M059J (cell line): ENCODE results near the gene ROBO2. TPM values are rescaled to one million over a fixed set of nuclear protein-coding genes. Genes with fewer than 3 reads are reported as not detected.

Source experiments
- DNase-seq: peaks from one replicate; pipeline ENCODE4 v3.0.0-alpha.2; 2012; ENCODE audit warnings: low read depth
- total RNA-seq: library from RNA; depleted of rRNA; stranded (reverse); fragments of >200 nt; shearing (Covaris generic); gene quantifications from 2 replicates; pipeline ENCODE4 v1.2.3, GENCODE V29; 2014

ROBO2 gene
- total RNA-seq, 1 experiment from 2014 or later = not detected

DNA sequence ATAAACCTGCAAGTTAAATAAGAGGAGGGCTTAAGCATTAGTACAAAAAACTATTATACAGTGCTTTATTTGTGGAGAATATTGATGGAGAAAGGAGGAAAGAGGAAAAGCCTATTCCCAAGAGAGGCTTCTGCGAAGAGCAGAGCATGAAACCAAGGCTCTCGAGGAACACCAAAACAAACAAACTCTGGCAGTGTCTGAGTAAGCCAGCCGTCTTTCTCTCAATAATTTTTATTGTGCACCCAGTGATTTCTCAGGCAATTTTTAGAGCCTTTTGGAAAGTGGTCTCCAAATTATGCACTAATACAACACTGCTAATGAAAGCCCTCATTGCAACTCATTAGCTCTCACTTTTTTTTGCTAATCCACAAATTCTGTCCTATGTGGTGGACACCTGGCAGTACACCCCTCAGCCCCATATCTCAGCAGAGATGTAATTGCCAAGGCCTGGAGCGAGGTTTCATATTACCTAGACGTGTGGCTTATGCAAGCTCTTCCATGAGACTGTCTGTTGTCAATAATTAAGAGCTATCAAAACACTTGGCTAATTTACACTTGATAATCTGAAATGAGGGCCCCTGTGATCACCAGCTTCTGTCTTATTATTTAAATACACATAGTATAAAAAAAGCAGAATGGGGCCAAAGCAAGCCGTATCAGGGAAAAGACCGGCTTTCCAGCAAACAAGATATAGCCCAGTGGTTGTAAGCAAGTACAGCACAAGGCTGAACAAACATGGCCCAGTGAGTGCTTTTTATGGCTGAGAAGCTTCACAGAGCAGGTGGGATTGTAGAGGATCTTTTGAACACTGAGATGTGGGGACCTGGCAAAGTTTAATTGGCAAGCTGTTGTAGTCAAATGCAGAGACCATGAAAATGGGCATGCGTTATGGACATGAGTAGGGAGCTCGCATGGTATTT lies 216.9 kb downstream of the ROBO2 start:
- DNase-seq = no peak

DNA sequence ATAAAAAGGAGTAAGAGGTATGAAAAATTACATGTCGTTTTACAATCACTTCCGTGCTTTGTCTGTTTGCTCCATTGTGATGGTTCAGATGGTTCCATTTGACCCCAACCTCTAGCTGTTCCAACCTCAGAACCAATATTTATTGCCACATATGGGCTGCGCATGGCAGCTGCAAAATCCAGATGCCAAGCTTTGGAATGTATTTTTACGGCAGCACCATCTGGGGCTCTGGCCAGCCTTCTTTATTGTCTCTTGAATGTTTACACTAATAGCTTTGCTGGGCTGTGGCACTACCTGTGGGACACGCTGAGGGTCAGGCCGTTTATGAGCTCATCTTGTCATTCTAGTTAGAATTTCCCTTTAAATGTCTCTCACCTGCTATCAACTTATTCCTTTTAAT lies 219.8 kb downstream of the ROBO2 start:
- DNase-seq = no peak

DNA sequence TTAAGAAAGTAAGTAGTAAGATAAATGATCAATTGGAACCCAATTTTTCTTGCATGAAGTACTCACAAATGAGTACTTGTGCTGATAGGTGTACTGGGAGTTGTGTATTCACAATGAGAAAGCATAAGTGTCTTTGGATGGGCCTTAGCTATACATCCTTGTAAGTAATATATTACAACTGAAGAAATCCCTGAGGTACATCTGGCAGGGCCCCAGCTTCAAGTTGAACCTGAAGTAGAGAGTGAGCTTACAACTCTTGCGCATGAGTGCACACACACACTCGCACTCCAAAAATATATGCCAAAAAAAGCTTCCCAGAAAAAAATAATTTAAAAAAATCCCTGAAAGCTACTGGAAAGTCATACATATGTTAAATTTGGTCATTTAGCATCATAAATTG lies 222.5 kb downstream of the ROBO2 start:
- DNase-seq = no peak

DNA sequence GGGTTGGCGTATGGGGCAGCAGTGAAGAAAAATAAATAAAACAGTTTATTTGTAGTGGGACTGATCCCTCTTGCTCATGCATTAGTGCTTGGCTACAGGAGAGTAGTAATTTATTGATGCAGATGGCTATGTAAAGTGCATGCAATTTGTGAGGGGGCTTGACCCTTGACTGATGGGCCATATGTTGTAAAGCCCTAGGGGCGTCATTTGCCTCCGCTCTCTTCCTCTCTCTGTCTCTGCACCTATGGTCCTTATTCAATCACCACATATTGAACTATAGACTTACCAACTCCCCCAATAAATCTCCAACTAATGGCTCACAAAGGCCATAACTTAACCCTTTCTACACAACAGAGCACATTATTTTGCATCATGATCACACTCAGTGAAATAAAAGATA lies 227.7 kb downstream of the ROBO2 start:
- DNase-seq = no peak

DNA sequence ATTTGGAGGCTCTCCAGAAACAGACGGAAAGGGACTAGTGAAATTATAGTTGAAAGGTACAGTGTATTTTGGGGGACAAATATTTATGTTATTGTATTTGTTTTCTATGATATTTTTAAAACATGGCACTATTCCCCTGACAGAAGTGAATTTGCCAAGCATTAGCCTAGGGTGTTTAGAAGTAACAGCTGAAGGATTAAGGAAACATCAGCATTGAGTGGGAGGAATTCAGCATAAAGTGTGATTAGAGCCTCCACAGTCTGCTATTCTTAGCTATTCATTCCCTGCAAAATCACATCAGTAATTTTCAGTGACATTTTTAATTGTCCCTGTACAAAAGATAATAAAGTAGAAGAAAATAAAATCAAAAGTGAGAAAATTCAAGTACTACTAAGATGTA lies 231.4 kb downstream of the ROBO2 start:
- DNase-seq = no peak

DNA sequence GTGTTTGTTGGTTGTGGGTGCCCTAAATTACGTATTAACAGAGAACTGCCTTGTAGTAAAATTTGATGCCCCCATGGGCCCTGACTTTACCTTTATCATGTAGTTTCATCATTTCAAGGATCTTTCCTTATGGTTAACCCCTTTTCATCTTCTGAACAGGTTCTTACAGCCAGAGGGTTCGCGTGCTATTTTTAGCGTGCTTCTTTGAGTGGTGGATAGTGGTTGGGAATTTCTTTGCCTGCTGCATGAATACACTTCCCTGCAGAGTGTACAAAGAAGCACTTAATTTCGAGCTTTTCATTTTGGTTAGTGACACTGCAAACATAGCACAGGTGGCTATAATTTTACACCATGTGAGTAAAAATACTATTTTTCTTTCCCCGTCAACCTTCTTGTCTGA lies 231.8 kb downstream of the ROBO2 start:
- DNase-seq = no peak

DNA sequence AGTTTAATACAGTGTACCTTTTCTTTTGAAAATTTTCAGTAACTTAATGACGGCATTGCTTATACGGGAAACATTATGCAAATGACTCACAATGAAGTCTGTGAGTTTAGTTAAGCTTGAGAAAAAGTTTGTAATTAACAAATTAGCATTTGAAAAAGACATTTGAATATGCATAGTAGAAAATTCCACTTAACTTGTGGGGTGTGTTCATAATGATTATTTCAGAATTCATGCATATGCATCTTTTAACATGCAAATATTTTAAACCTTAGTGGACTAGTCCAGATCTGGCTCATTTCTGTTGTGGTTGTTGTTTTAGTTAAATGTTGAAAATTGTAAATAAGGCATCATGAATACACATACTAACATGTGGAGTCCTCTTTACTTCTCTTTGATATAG lies 239.4 kb downstream of the ROBO2 start:
- DNase-seq = no peak

DNA sequence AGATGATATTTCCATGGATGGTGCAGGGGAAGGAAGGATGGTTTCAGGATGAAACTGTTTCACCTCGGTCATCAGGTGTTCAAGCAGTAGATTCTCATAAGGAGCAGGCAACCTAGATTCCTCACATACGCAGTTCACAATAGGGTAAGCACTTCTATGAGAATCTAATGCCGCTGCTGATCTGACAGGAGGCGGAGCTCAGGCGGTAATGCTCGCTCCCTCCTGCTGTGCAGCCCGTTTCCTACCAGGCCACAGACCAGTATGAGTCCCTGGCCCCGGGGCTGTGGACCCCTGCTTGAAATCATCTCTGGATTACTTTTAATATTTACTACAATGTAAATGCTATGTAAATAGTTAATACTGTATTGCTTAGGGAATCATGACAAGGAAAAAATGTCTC lies 241.8 kb downstream of the ROBO2 start:
- DNase-seq = no peak

DNA sequence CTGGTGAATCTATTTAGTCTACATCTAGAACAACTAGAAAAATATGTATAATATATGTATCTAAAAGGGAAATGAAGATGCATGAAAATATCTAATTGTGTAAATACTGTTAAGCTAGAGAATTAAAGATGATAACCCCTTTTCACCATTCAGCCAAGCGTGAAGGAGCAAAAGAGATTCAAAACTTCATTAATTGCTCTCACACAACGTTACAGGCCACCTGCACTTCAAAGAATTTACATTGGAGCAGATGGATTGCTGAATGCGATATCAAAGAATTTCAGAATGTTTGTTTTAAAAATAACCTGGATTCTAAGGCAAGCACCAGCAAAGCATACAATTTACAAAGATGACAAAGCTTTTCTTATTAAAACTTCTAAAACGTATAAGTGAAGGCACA lies 243.2 kb downstream of the ROBO2 start:
- no peak for DNase-seq

DNA sequence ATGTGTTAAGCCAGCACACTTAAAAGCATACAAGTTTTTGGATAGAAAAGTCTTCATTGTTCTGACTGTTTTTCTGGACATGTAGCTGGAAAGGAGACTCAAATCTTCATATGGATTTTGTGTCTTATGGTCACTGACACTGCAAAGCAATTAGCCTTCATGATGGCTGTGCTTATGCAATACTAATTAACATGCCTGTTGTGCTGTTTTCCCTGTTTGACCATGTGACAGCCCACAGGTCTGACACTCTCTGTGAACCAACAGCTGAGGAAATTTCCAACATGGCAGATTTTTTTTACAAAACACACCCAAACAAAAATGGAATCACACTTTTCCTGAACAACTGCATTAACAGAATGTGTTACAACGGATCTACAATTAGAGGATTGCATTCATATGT lies 248.4 kb downstream of the ROBO2 start:
- no peak for DNase-seq

DNA sequence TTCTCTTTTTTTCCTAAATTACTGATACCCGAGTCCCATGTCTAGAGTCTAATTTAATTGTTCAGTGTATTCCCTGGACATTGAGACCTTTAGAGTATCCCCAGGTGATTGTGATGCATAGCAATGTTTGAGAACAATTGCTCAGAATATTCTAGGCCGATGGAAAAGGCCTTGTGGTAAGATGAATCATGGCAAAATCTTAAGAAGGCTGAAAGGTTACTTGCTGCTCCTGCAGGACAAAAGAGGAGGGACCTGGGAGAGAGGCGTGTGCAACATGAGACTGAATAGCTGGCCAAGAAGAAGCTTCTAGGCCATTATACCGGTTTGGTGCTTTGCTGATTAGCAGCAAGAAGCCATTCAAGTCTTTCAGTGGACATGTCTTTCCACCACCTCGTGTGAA lies 256.6 kb downstream of the ROBO2 start:
- DNase-seq = peak; percentile 0

DNA sequence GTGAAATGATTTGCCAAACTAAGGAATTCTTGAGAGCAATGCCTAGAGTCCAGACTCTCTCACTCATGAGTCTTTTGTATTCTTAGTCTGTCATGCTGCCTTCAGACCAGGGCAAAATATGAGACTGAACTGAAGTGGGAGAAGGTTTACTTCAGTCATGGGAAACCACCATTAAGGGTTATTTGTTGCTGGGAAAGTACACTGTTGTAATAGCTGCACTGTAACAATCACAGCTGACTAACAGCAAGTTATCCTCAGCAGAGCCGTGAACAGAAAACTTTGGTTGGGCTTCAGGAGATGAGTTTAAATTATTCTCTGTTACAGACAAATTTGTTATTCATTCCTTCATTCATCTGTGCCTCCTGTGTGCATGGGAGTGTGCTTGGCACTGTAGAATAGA lies 258.5 kb downstream of the ROBO2 start:
- no peak for DNase-seq

DNA sequence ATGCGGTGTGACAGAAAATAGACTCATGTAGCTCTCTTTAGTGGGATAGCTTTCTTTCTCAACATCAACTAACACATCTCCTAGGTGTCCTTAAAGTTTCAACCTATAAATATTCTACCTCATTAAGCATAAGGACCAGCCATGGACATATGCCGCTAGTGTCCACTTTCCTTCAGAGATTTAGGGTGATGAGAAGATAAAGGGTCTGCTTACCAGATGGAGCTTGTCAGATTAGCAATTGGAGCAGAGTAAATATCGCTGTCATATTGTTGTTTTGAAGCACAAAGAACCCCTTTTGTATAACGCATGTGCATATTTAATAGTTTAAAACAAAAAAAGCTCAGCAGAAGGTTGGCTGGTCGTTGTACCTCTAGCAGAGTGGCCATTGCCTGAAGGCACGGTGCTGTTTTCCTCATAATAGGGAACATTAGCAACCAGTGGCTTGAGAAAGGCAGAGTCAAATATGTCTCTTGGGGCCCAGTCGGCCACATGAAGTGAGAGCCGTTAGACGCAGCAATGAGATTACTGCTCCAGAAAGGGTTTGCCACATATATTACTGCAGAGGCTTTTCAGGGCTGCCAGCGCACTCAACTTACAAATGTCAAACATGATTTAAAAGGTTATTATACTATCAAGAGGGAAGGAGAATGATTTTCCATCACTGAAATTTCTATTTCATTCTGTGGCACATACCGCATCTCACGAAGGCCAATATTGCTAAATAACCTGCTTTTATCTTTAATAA lies 264.2 kb downstream of the ROBO2 start:
- no peak for DNase-seq

DNA sequence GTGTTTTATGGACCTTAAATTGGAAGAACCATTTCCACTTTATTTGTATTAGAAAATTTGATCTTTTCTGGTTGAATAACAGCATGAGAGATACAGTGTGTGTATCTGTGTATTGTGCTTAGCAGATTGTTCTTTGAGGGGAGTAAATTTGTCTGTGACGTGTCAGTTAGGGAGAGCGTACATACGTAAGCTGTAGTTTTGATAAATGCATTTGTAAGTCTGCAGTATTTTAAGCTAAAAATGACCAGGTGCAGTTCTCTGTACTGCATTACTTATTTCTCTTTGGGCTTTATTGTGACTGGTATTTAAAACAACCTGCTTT lies 264.8 kb downstream of the ROBO2 start:
- DNase-seq = no peak

DNA sequence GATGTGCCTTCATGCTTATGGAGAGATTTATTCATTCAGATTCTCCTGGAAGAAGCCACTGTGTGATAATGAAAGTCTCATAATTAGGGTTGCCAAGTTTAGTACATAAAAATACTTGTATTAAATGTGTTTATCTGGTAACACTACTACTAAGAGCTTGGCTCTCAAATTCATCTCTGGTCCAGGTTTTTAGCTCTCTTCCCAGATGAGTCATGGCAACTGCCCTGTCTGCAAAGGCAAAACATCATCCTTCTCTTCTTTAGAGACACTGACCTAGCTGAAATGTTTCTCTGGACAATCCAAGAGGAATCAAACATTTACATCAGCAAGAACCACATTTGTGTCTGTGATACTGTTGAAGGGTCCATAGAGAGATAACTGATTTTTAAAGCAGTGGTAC lies 269.6 kb downstream of the ROBO2 start:
- no peak for DNase-seq

DNA sequence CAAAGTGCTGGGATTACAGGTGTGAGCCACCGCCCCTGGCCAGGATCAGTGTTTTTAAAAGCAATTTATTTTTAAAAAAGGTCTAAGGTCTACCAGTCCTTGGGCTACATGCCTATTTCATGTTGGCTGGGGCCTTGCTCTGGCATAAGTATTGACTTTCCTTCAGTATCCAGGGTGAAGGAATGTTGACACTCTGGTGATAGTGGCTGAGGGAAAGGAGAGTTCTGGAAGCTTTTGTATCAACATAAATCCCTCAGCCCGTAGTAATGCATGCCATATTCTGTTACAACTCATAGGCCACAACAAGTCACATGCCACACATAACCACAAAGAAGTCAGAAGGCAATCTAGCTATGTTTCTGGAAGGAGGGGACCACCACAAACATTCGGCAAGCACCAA lies 273.9 kb downstream of the ROBO2 start:
- DNase-seq = no peak

DNA sequence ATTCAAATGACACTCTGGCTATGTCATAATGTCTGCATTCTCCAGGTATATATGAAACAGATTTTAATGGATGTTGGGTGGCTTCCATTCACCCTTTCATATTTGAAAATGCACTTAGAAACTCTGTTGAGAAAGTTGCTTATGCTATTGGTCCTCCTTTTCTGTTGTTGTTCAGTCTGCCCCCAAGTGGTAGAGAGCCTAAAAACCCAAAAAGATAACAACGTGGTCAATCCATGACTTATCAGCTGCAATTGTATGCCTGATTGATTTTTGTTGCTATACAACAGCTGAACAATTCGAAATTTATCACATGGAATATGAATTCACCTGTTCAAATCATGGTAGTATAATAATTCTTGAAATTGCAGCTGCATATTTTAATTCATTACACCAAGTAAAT lies 279.8 kb downstream of the ROBO2 start:
- DNase-seq = no peak

DNA sequence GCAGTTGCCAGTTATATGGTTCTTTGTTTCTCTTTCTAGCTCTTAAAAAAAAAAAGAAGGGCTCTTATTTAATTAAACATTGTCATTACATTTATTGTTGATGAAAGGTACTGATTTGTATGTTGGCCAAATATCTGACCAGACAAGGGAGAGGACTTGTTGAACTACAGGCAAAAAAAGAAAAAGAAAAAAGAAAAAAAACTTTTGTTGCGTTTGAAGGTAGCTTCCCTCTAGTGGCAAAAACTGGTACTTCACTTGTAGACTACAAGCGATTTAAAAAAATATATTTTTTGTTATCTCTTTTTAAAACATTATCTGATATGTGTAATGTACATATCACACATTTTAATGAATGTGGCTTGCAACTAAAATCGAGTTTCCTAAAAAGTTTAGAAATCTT lies 280.6 kb downstream of the ROBO2 start:
- no peak for DNase-seq

DNA sequence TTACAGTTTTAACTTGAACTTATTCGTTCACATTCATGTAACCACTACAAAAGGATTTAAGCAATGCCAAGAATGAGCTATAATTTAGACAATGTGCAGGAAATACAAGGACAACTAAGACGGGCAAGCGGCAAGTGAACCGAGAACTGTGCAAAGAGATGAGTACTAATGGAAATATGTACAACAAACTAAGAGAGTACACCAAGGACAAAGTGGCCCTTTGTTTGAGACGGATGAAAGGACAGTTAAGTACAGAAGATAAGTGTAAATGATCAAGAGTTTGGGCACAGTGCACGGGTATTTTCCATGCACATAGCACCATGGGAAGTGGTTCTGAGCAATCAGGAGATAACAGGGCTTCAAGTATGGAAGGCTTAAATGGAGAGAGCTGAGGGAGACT lies 281.7 kb downstream of the ROBO2 start:
- no peak for DNase-seq

DNA sequence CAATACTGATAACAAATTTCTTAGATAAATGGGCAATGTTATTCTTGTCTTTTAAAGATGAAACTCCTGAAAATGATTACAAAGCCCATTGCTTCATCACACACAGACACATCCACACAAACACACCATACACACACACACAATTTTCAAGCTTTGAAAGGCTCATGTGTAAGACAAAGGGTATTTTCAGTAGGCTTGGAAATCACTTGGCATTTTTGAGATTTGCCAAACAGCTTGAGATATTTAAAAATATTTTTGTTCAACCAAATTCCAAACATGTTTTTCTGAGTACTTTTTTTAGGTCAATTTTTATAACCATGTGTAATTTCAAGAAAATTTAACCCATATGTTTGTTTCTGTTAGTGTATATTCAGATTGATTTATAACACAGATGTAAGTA lies 283.7 kb downstream of the ROBO2 start:
- no peak for DNase-seq

DNA sequence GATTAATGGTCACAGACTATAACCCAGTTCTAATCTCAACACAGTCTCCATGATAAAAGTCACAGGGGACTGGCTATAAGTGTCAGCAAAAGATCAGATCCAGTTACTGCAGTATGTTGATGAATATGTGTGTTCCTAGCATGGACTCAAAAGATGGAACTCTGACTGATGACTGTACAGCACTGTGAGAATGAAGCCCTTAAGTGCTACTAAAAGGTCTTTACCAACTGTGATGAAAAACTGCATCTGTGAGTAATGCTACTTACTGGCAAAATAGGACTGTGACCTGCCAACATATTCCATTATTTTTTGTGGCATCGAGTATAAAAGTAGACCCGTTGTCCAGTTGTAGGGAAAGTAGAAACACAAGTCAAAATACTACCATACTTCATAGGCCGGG lies 284.2 kb downstream of the ROBO2 start:
- no peak for DNase-seq

DNA sequence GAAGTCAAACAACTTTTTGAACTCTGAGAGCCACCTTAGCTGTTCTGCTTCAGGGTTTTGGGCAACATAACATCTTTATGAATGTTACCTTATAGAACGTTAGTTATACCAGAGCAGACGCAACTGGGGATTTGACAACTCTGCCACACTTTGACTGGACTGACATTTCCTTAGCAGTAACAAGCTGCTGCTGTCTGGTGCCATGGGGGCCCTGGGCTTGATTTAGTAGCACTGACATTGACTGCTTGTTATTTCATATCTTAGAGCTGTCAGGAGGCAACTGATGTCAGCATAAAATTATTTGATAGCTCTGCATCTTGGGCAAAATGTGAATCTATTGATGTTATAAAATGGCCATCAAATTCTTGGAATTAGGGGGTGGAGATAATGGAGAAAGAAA lies 285.4 kb downstream of the ROBO2 start:
- no peak for DNase-seq

DNA sequence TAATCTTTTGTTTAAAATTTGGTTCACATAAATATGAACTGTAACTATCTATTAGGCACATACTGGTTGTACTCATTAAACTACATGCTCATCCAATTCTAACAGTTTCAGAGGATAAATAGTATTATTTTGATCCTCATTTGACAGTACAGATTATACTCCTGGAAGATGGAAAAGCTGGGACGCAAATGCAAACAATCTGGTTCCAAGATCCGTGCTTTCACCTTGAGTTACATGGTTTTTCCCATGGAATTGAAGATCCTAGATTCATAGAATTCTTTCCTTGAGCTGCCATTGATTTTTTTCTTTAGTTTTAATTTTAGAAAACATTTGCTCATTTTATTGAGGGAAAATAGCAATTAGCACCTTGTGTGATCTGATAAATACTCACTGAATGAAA lies 285.8 kb downstream of the ROBO2 start:
- no peak for DNase-seq

DNA sequence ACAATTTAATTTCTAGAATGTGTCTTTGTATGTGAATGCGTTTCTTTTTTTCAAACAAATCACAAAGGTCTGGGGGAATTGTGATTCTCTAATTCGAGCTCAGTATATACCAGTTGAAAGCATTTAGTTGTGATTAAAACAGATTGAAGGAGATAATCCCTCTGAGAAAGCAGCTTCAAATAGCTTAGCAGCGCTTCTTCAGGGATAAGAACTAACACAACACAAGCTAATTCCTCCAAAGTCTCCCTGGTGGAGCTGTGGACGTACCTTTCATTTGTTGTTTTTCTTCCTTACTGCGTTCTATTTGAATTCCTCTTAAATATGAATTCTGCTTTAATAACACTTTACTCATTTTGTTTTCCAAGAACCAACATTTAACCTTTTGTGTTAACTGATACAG lies 286.7 kb downstream of the ROBO2 start:
- no peak for DNase-seq
